Natural killer cell (primary cell): ENCODE measurements around the gene DRC3. TPM values are rescaled to one million over a fixed set of nuclear protein-coding genes. Genes with fewer than 3 reads are reported as not detected.

Experiments
- ATAC-seq, 3 donors: fragments of 150-1000 bp in 2 of 3; fragments of 200-7000 bp in 1 of 3; cut with Tn5 transposase; 1 replicate in 1 of 3; 2 replicates in 2 of 3; pipeline ENCODE4 v1.10.0; 2021; ENCODE audit warnings: mild to moderate bottlenecking in 2 of 3, moderate library complexity in 2 of 3
- DNase-seq, 2 donors: peaks; one replicate each; pipeline versions ENCODE4 v3.0.0 to v3.0.0-alpha.2; 2013 to 2021; ENCODE audit warnings: mixed read lengths in 1 of 2
- H3K27ac ChIP-seq: one replicate; pipeline ENCODE4 v1.5.1; 2013; ENCODE audit warnings: mild to moderate bottlenecking, low read length
- H3K27me3 ChIP-seq: one replicate; pipeline ENCODE4 v1.6.1; 2013; ENCODE audit warnings: low read length; ENCODE audit not compliant: control insufficient read depth, insufficient read depth
- H3K36me3 ChIP-seq: one replicate; pipeline ENCODE4 v1.6.1; 2013; ENCODE audit warnings: low read length; ENCODE audit not compliant: control insufficient read depth, insufficient read depth
- H3K4me1 ChIP-seq: one replicate; pipeline ENCODE4 v1.6.1; 2013; ENCODE audit warnings: low read length; ENCODE audit not compliant: control insufficient read depth, insufficient read depth
- H3K4me3 ChIP-seq: one replicate; pipeline ENCODE4 v1.5.1; 2013; ENCODE audit warnings: low read length
- H3K9me3 ChIP-seq: one replicate; pipeline ENCODE4 v1.6.1; 2013; ENCODE audit warnings: low read length; ENCODE audit not compliant: control insufficient read depth, insufficient read depth
- H3K27ac Mint-ChIP-seq, 2 donors: one replicate each; pipeline ENCODE4 v1.8.0; 2022; ENCODE audit warnings: mild to moderate bottlenecking in 2 of 2, mixed read lengths in 2 of 2, moderate library complexity in 1 of 2
- H3K27me3 Mint-ChIP-seq, 2 donors: one replicate each; pipeline ENCODE4 v1.8.0; 2022; ENCODE audit warnings: low read depth in 2 of 2, mixed read lengths in 2 of 2
- H3K36me3 Mint-ChIP-seq: one replicate; pipeline ENCODE4 v1.8.0; 2022; ENCODE audit warnings: mixed read lengths
- H3K4me1 Mint-ChIP-seq, 2 donors: one replicate each; pipeline ENCODE4 v1.8.0; 2022; ENCODE audit warnings: mixed read lengths in 2 of 2
- H3K4me3 Mint-ChIP-seq: one replicate; pipeline ENCODE4 v1.8.0; 2022; ENCODE audit warnings: mild to moderate bottlenecking, moderate library complexity, mixed read lengths
- H3K9me3 Mint-ChIP-seq, 2 donors: one replicate each; pipeline ENCODE4 v1.8.0; 2022; ENCODE audit warnings: mixed read lengths in 2 of 2
- CTCF ChIP-seq: fragments of 200-600 bp; IDR thresholded peaks from one replicate; pipeline ENCODE4 v1.8.0; 2022; ENCODE audit warnings: antibody characterized with exemption
- WGBS: methylation state at CpG from one replicate; pipeline ENCODE4 v1.1.7; 2013; ENCODE audit warnings: missing lambda C conversion rate; ENCODE audit not compliant: insufficient coverage; 5-methylcytosine and 5-hydroxymethylcytosine counted together
- intact Hi-C: fragments of 100-400 bp; cut with micrococcal nuclease; formaldehyde crosslinking; loops from one replicate; pipeline ENCODE4 v1.14.2; 2022
- total RNA-seq, 4 donors: library from RNA; stranded (reverse); fragments of 120-200 nt in 1 of 4; gene quantifications; one replicate each; pipeline versions ENCODE4 v1.2.3 to v1.2.4, GENCODE V29; 2013 to 2022

DRC3 gene
- total RNA-seq, 3 donors from 2014 or later (not counting 1 experiment from before 2014, with no cell fraction given) = 0.26 to 0.78 TPM; not detected in 1

GRCh38 chr17:18004345-18004744 lies 31.7 kb downstream of the DRC3 start:
- no peaks in the 10 kb centered on the region for H3K4me1 ChIP-seq
- peaks cover 12% of the 10 kb centered on the region for H3K36me3 ChIP-seq
- H3K4me3 ChIP-seq = no peak overlapping the region
- ATAC-seq = no peak
- Mint-ChIP-seq H3K4me1 (peaks cover 0 to 3% of the 10 kb centered on the region in 2 donors), H3K27me3 (no peaks in the 10 kb centered on the region), H3K4me3 (no peak overlapping the region), H3K27ac (no peak overlapping the region), H3K9me3 (no peaks in the 10 kb centered on the region), H3K36me3 (no peaks in the 10 kb centered on the region)
- no peak overlapping the region for H3K27ac ChIP-seq
- intact Hi-C loops = no loop called here
- no peak for DNase-seq
- 90% methylated on average over 8 of the region's 9 CpGs for WGBS
- no peaks in the 10 kb centered on the region for H3K27me3 ChIP-seq
- H3K9me3 ChIP-seq = no peaks in the 10 kb centered on the region
- no peak for TF ChIP-seq CTCF

- H3K27ac ChIP-seq = no peak overlapping the region
- no peaks in the 10 kb centered on the region for H3K4me1 ChIP-seq
- peaks cover 12% of the 10 kb centered on the region for H3K36me3 ChIP-seq
- Mint-ChIP-seq H3K4me1 (peaks cover 0 to 3% of the 10 kb centered on the region in 2 donors), H3K27me3 (no peaks in the 10 kb centered on the region), H3K4me3 (no peak overlapping the region), H3K9me3 (no peaks in the 10 kb centered on the region), H3K36me3 (no peaks in the 10 kb centered on the region), H3K27ac (no peak overlapping the region)
- ATAC-seq = no peak
- H3K9me3 ChIP-seq = no peaks in the 10 kb centered on the region
- H3K27me3 ChIP-seq = no peaks in the 10 kb centered on the region
- DNase-seq = no peak
- 97% methylated on average over 9 of the region's 9 CpGs for WGBS
- H3K4me3 ChIP-seq = no peak overlapping the region
- intact Hi-C loops = no loop called here
- no peak for TF ChIP-seq CTCF
Observed at GRCh38 chr17:18004884-18005305, 32.2 kb downstream of the DRC3 start.

DNA sequence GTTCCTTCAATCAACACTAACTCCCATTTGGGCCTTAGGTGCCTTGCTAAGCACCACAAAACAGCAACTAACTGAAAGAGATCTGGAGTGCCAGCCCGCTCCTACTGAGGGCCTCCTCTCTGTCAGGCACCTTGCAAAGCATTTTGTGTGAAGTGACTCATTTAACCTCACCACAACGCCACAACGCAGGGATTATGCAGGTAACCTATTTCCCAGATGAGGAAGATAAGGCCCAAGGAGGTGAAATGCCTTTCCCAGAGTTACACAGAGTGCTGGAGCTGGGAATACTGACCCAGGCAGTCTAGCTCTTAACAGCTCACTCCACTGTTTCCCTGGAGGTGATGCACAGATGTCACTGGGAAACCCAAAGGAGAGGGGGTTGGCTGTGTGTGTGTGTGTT lies 32.8 kb downstream of the DRC3 start:
- H3K36me3 Mint-ChIP-seq = no peaks in the 10 kb centered on the region
- H3K36me3 ChIP-seq = peaks cover 12% of the 10 kb centered on the region
- TF ChIP-seq CTCF = no peak
- H3K4me1 Mint-ChIP-seq = peaks cover 0 to 3% of the 10 kb centered on the region in 2 donors
- intact Hi-C loops = no loop called here
- no peak for DNase-seq
- no peaks in the 10 kb centered on the region for H3K27me3 Mint-ChIP-seq
- H3K4me3 Mint-ChIP-seq = no peak overlapping the region
- H3K9me3 Mint-ChIP-seq = no peaks in the 10 kb centered on the region
- H3K4me1 ChIP-seq = no peaks in the 10 kb centered on the region
- H3K27ac Mint-ChIP-seq = no peak overlapping the region
- no peaks in the 10 kb centered on the region for H3K27me3 ChIP-seq
- no peak for ATAC-seq
- WGBS = 93% methylated on average over 3 of the region's 3 CpGs
- H3K4me3 ChIP-seq = no peak overlapping the region
- no peak overlapping the region for H3K27ac ChIP-seq
- no peaks in the 10 kb centered on the region for H3K9me3 ChIP-seq

- ATAC-seq = no peak
- no peaks in the 10 kb centered on the region for H3K9me3 ChIP-seq
- no peak overlapping the region for H3K4me3 ChIP-seq
- H3K27ac ChIP-seq = no peak overlapping the region
- Mint-ChIP-seq H3K27me3 (no peaks in the 10 kb centered on the region), H3K4me3 (no peak overlapping the region), H3K9me3 (no peaks in the 10 kb centered on the region), H3K27ac (no peak overlapping the region), H3K4me1 (peaks cover 0 to 3% of the 10 kb centered on the region in 2 donors), H3K36me3 (no peaks in the 10 kb centered on the region)
- no peak for TF ChIP-seq CTCF
- 95% methylated on average over 24 of the region's 31 CpGs for whole genome bisulfite sequencing
- intact Hi-C loops = no loop called here
- H3K36me3 ChIP-seq = peaks cover 13% of the 10 kb centered on the region
- H3K27me3 ChIP-seq = no peaks in the 10 kb centered on the region
- DNase-seq = no peak
- no peaks in the 10 kb centered on the region for H3K4me1 ChIP-seq
Observed at GRCh38 chr17:18006495-18007239, 34.0 kb downstream of the DRC3 start.
